Spleen (tissue), 7 donors: Measurements from ENCODE around the gene FKBP7.

Experiments used
- POLR2A ChIP-seq, 3 donors: fragments of 450-650 bp; IDR thresholded peaks; one replicate each; pipeline ENCODE4 v1.5.1; 2017; ENCODE audit warnings: antibody characterized with exemption in 3 of 3, mild to moderate bottlenecking in 1 of 3
- TF ChIP-seq, protein P1 (sequence below), 11 experiments: fragments of 200-600 bp in 7 of 11; fragments of 450-650 bp in 4 of 11; sonication (generic) in 4 of 11; IDR thresholded peaks in 8 of 11; conservative IDR thresholded peaks in 3 of 11; 1 replicate in 7 of 11; 2 replicates in 4 of 11; pipeline versions ENCODE4 v1.4.0 to v1.8.0; 2016 to 2021; ENCODE audit warnings: antibody characterized with exemption in 11 of 11, inconsistent platforms in 4 of 11, mild to moderate bottlenecking in 1 of 11
- donor health status: DM: no; HTN: no; CAD: no; lungs with moderate emphysema.
- donor health status: DM: no; HTN: no; CAD: no.
- donor health status: DM: no; HTN: no; CAD: no.

DNA sequence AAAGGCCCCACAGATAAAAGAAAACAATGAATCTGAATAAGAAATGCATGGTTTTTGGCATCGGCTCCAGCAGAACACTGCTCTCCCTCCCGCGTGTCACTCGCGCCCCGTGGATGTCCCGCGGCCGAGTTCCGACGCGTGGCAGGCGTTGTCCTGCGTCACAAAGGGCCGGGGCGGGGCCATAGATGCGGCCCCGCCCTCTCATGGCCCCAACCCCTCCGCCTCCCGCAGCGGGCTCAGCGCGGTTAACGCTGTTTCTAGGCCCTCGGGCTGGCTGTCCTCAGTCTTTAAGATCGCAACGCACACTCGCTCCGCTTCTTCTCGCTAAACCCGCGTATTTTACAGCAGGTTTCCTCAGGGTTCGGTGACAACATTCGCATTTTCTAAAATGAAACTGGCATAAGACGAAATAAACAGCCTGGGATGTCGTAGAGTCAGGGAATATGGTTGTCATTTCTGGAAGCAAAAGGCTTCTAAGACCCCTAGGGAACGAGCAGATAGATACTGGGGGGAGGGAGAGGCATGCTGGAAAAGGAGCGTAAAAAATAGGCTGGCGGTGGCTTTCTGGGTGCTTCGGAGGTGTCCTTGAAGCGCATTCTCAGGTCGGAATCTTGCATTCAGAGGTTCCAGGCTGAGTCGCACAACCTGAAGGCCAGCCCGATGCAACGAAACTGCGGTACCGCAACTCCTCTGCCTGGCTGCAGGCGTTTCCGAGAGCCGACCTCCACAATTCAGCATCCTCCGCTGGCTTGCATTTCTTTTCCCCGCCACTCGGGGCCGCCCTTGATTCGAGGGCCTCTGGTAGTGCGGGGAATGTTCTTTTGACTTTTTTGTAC is at the start of gene FKBP7:
- TF ChIP-seq, protein P1, sequence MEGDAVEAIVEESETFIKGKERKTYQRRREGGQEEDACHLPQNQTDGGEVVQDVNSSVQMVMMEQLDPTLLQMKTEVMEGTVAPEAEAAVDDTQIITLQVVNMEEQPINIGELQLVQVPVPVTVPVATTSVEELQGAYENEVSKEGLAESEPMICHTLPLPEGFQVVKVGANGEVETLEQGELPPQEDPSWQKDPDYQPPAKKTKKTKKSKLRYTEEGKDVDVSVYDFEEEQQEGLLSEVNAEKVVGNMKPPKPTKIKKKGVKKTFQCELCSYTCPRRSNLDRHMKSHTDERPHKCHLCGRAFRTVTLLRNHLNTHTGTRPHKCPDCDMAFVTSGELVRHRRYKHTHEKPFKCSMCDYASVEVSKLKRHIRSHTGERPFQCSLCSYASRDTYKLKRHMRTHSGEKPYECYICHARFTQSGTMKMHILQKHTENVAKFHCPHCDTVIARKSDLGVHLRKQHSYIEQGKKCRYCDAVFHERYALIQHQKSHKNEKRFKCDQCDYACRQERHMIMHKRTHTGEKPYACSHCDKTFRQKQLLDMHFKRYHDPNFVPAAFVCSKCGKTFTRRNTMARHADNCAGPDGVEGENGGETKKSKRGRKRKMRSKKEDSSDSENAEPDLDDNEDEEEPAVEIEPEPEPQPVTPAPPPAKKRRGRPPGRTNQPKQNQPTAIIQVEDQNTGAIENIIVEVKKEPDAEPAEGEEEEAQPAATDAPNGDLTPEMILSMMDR (IDR thresholded peaks at IDR 0.05 in 8 of 11, conservative IDR thresholded peaks at IDR 0.05 in 3 of 11) = peak; percentile 41 to 88 (median 75)
- TF ChIP-seq POLR2A (IDR thresholded peaks at IDR 0.05) = peak in 1 of 3 donors; percentile 57
